IMR-90 (cell line): ENCODE data around the gene CEP78. TPM values are rescaled to one million over a fixed set of nuclear protein-coding genes. Genes with fewer than 3 reads are reported as not detected.

Experiments
- ATAC-seq: fragments of 200-7000 bp; cut with Tn5 transposase; 2 replicates; pipeline ENCODE4 v1.9.1; 2020; ENCODE audit warnings: low read depth, mild to moderate bottlenecking, moderate library complexity
- BruUV-seq: library from RNA; stranded (reverse); fragments of 400-500 nt; replicated peaks from 2 replicates; lab custom pipeline; 2021; lab: Mats Ljungman, UMichigan
- CTCF ChIA-PET: fragments of 300-600 bp; formaldehyde crosslinking; extraction: SDS; loops from one replicate; lab custom pipeline; 2021; ENCODE audit warnings: antibody characterized with exemption; lab: Yijun Ruan, JAX
- POLR2A ChIA-PET: fragments of 300-600 bp; sonication (Branson Sonifier 250); formaldehyde crosslinking; loops from one replicate; lab custom pipeline; 2022; ENCODE audit warnings: antibody characterized with exemption; ENCODE audit not compliant: unreplicated experiment; lab: Charles Lee
- DNase-seq: peaks from one replicate; pipeline ENCODE4 v3.0.0; 2013
- H2AFZ ChIP-seq: replicated peaks from 2 replicates; pipeline ENCODE3; 2013; ENCODE audit warnings: low read length, mild to moderate bottlenecking; ENCODE audit not compliant: poor library complexity
- H2AK5ac ChIP-seq: 2 replicates; pipeline ENCODE4 v1.6.1; 2013; ENCODE audit warnings: low read depth, low read length, inconsistent platforms
- H2AK9ac ChIP-seq: replicated peaks from 2 replicates; pipeline ENCODE3; 2013; ENCODE audit warnings: mild to moderate bottlenecking, low read depth, low read length, moderate library complexity; ENCODE audit not compliant: poor library complexity
- H2BK120ac ChIP-seq: 2 replicates; pipeline ENCODE4 v1.6.1; 2013; ENCODE audit warnings: low read depth, low read length, inconsistent platforms
- H2BK15ac ChIP-seq: 3 replicates; pipeline ENCODE4 v1.6.1; 2013; ENCODE audit warnings: low read depth, low read length, inconsistent platforms
- H2BK20ac ChIP-seq: 2 replicates; pipeline ENCODE4 v1.6.1; 2013; ENCODE audit warnings: low read depth, mild to moderate bottlenecking, inconsistent platforms, low read length, moderate library complexity
- H2BK5ac ChIP-seq: 2 replicates; pipeline ENCODE4 v1.6.1; 2013; ENCODE audit warnings: mild to moderate bottlenecking, low read depth, low read length, inconsistent platforms; ENCODE audit not compliant: poor library complexity, severe bottlenecking
- H3K14ac ChIP-seq: replicated peaks from 2 replicates; pipeline ENCODE4 v1.6.1; 2013; ENCODE audit warnings: low read depth, low read length, inconsistent platforms
- H3K18ac ChIP-seq: 2 replicates; pipeline ENCODE4 v1.6.1; 2013; ENCODE audit warnings: low read depth, low read length, control low read depth
- H3K23ac ChIP-seq: 2 replicates; pipeline ENCODE4 v1.6.1; 2013; ENCODE audit warnings: low read depth, low read length, inconsistent platforms
- H3K27ac ChIP-seq: 2 replicates; pipeline ENCODE4 v1.5.1; 2013; ENCODE audit warnings: mild to moderate bottlenecking, control low read depth, low read length; ENCODE audit not compliant: insufficient read depth
- H3K27me3 ChIP-seq: 2 replicates; pipeline ENCODE4 v1.6.1; 2013; ENCODE audit warnings: low read length; ENCODE audit not compliant: control insufficient read depth, insufficient read depth
- H3K36me3 ChIP-seq: 2 replicates; pipeline ENCODE4 v1.6.1; 2013; ENCODE audit warnings: low read length, mixed read lengths; ENCODE audit not compliant: control insufficient read depth, insufficient read depth
- H3K4ac ChIP-seq: 2 replicates; pipeline ENCODE4 v1.6.1; 2013; ENCODE audit warnings: low read depth, low read length, inconsistent platforms
- H3K4me1 ChIP-seq: 2 replicates; pipeline ENCODE4 v1.6.1; 2013; ENCODE audit warnings: low read length, mixed read lengths; ENCODE audit not compliant: control insufficient read depth, insufficient read depth
- H3K4me2 ChIP-seq: 2 replicates; pipeline ENCODE4 v1.6.1; 2013; ENCODE audit warnings: low read depth, mild to moderate bottlenecking, control low read depth, low read length, moderate library complexity
- H3K4me3 ChIP-seq: 2 replicates; pipeline ENCODE4 v1.5.1; 2013; ENCODE audit warnings: low read depth, mild to moderate bottlenecking, control low read depth, low read length, moderate library complexity; ENCODE audit not compliant: insufficient read depth
- H3K56ac ChIP-seq: 2 replicates; pipeline ENCODE4 v1.6.1; 2013; ENCODE audit warnings: low read length, inconsistent platforms; ENCODE audit not compliant: insufficient read depth; ENCODE audit errors: extremely low read depth
- H3K79me1 ChIP-seq, 2 experiments: 2 replicates each; pipeline ENCODE4 v1.6.1; 2013; ENCODE audit warnings: low read length in 2 of 2, inconsistent platforms in 1 of 2, low read depth in 1 of 2
- H3K9ac ChIP-seq: 2 replicates; pipeline ENCODE4 v1.6.1; 2013; ENCODE audit warnings: low read depth, low read length, control low read depth
- H3K9me1 ChIP-seq: 2 replicates; pipeline ENCODE4 v1.6.1; 2013; ENCODE audit warnings: low read length, inconsistent platforms; ENCODE audit not compliant: insufficient read depth
- H3K9me3 ChIP-seq: 2 replicates; pipeline ENCODE4 v1.6.1; 2013; ENCODE audit warnings: low read length; ENCODE audit not compliant: control insufficient read depth, insufficient read depth
- H4K20me1 ChIP-seq: 2 replicates; pipeline ENCODE4 v1.6.1; 2013; ENCODE audit warnings: low read length, inconsistent platforms; ENCODE audit not compliant: insufficient read depth
- H4K5ac ChIP-seq: 2 replicates; pipeline ENCODE4 v1.6.1; 2013; ENCODE audit warnings: mild to moderate bottlenecking, low read depth, low read length, control low read depth
- H4K8ac ChIP-seq, 2 experiments: 2 replicates each; pipeline ENCODE4 v1.6.1; 2013; ENCODE audit warnings: low read depth in 2 of 2, low read length in 2 of 2, control low read depth in 1 of 2, inconsistent platforms in 1 of 2
- H4K91ac ChIP-seq: 2 replicates; pipeline ENCODE4 v1.6.1; 2013; ENCODE audit warnings: low read depth, low read length, inconsistent platforms; ENCODE audit not compliant: insufficient read depth
- BHLHE40 ChIP-seq: fragments of 150-350 bp; IDR thresholded peaks from 2 replicates; pipeline ENCODE4 v1.6.1; 2016; ENCODE audit warnings: mild to moderate bottlenecking, low read depth, low read length
- CEBPB ChIP-seq: IDR thresholded peaks from 2 replicates; pipeline ENCODE4 v1.6.1; 2012; ENCODE audit warnings: low read depth, low read length, improper control_type of control experiment
- NFE2L2 ChIP-seq: fragments of 150-350 bp; IDR thresholded peaks from 2 replicates; pipeline ENCODE4 v1.6.1; 2016; ENCODE audit warnings: low read depth, mild to moderate bottlenecking, low read length
- RAD21 ChIP-seq: IDR thresholded peaks from 2 replicates; pipeline ENCODE4 v1.6.1; 2012; ENCODE audit warnings: low read length, improper control_type of control experiment
- RFX5 ChIP-seq: IDR thresholded peaks from 2 replicates; pipeline ENCODE4 v1.8.0; 2012; ENCODE audit warnings: low read depth, mild to moderate bottlenecking, low read length, moderate library complexity
- SMC3 ChIP-seq: fragments of 150-350 bp; IDR thresholded peaks from 2 replicates; pipeline ENCODE4 v1.6.1; 2016; ENCODE audit warnings: low read depth, mild to moderate bottlenecking, antibody characterized with exemption, low read length, moderate library complexity
- WGBS, 2 experiments: methylation state at CpG; one replicate each; pipeline versions ENCODE4 v1.1.5 to v1.1.7; 2013; ENCODE audit warnings: missing lambda C conversion rate in 2 of 2; ENCODE audit not compliant: insufficient read length in 1 of 2; ENCODE audit errors: extremely low coverage in 2 of 2; 5-methylcytosine and 5-hydroxymethylcytosine counted together
- dilution Hi-C: fragments of 300-500 bp; cut with HindIII; formaldehyde crosslinking; loops from one replicate; pipeline ENCODE4 v1.14.3; 2018; ENCODE audit warnings: low sequenced_read_pairs; ENCODE audit not compliant: unreplicated experiment
- in situ Hi-C: fragments of 300-500 bp; cut with MboI; formaldehyde crosslinking; loops from 3 replicates; pipeline ENCODE4 v1.14.3; 2019; ENCODE audit warnings: low sequenced_read_pairs, inconsistent platforms, mixed read lengths
- intact Hi-C: fragments of 100-400 bp; cut with micrococcal nuclease; formaldehyde crosslinking; loops from 2 replicates; pipeline ENCODE4 v1.10.0; 2022
- polyA plus RNA-seq, 3 experiments: library from polyadenylated mRNA; depleted of rRNA; stranded (reverse); fragments of >200 nt; gene quantifications; 2 replicates each; pipeline ENCODE4 v1.2.3, GENCODE V29; 2012; ENCODE audit warnings: low replicate concordance in 1 of 3
- total RNA-seq: library from RNA; depleted of rRNA; stranded (reverse); fragments of >200 nt; gene quantifications from 2 replicates; pipeline ENCODE4 v1.2.3, GENCODE V29; 2012
- TF ChIP-seq, protein P1 (sequence below): conservative IDR thresholded peaks from 2 replicates; pipeline ENCODE4 v1.5.1; 2012; ENCODE audit warnings: mild to moderate bottlenecking, low read depth, low read length, improper control_type of control experiment

Gene CEP78
- total and polyA plus RNA-seq, 2 of the 4 experiments (the other 2 are of a cell fraction), result 9.2 to 18.3 TPM

DNA sequence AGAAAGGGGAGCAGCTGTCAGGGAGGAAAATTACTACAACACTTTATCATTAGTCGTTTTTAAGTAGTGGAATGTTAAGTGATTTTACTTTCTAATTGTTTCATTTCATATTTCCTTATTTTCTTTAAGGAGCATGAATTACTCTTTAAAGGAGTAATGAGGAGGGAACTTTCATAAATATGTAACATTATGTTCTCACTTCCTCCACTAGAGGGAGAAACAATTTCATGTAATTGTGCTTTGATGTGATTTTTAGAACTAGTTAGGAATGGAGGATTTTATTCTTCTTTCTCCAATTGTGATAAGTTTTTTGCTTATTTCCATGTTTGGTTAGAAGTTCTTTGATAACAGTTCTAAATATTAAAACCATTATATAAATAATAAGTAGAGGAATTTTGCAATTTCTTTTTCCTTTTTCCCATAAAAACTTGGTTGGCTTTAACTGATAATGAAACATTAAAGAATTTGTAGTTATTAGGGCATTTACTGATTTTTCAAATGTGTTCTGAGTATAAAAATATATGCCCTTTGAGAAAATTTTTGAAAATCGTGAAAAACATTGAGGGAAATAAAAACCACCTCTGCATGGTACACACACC lies 25.6 kb downstream of the CEP78 start:
- DNase-seq, result peak; percentile 55
- no peak overlapping the region for H3K56ac ChIP-seq
- no peaks in the 10 kb centered on the region for H3K27me3 ChIP-seq
- ChIA-PET CTCF (interaction anchor here (1.2 kb wide), 1 partner anchor 12 kb away, joined by 3 read pairs; no protein-coding TSS in a partner anchor), POLR2A (no interaction called here)
- no peak overlapping the region for H2AFZ ChIP-seq
- dilution Hi-C loops, result no loop called here
- no peak overlapping the region for H4K91ac ChIP-seq
- H2BK20ac ChIP-seq, result no peak overlapping the region
- H4K8ac ChIP-seq, result no peak overlapping the region
- H3K14ac ChIP-seq, result no peak overlapping the region
- in situ Hi-C loops, result no loop called here
- no peak for TF ChIP-seq CEBPB
- peak; percentile 34; the same call in 1 of the 2 replicates for TF ChIP-seq SMC3
- no peak for TF ChIP-seq NFE2L2
- TF ChIP-seq, protein P1, sequence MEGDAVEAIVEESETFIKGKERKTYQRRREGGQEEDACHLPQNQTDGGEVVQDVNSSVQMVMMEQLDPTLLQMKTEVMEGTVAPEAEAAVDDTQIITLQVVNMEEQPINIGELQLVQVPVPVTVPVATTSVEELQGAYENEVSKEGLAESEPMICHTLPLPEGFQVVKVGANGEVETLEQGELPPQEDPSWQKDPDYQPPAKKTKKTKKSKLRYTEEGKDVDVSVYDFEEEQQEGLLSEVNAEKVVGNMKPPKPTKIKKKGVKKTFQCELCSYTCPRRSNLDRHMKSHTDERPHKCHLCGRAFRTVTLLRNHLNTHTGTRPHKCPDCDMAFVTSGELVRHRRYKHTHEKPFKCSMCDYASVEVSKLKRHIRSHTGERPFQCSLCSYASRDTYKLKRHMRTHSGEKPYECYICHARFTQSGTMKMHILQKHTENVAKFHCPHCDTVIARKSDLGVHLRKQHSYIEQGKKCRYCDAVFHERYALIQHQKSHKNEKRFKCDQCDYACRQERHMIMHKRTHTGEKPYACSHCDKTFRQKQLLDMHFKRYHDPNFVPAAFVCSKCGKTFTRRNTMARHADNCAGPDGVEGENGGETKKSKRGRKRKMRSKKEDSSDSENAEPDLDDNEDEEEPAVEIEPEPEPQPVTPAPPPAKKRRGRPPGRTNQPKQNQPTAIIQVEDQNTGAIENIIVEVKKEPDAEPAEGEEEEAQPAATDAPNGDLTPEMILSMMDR, result peak; percentile 63
- TF ChIP-seq BHLHE40, result no peak
- peak; percentile 55 for TF ChIP-seq RAD21
- no peak for TF ChIP-seq RFX5
- no peak overlapping the region for H3K18ac ChIP-seq
- no peak overlapping the region for H2AK5ac ChIP-seq
- no peak overlapping the region for H3K4me2 ChIP-seq
- no peak overlapping the region for H3K4me3 ChIP-seq
- no peak overlapping the region for H2BK15ac ChIP-seq
- H4K20me1 ChIP-seq, result no peaks in the 10 kb centered on the region
- no peaks in the 10 kb centered on the region for H3K4me1 ChIP-seq
- no peak overlapping the region for H4K5ac ChIP-seq
- ATAC-seq, result peak; percentile 78
- H3K9me3 ChIP-seq, result no peaks in the 10 kb centered on the region
- BruUV-seq, result no TSS peak
- intact Hi-C loops, result loop anchor here (1.0 kb wide), 2 partner anchors 35 to 108 kb away; no protein-coding TSS in a partner anchor
- H3K9ac ChIP-seq, result no peak overlapping the region
- no peaks in the 10 kb centered on the region for H3K9me1 ChIP-seq
- H3K23ac ChIP-seq, result no peak overlapping the region
- WGBS, 2 experiments, result no CpG with 5 or more reads among the region's 2 CpGs
- H3K4ac ChIP-seq, result no peak overlapping the region
- peaks cover 4% of the 10 kb centered on the region for H3K36me3 ChIP-seq
- H2AK9ac ChIP-seq, result no peak overlapping the region
- H3K27ac ChIP-seq, result no peak overlapping the region
- H2BK120ac ChIP-seq, result no peak overlapping the region
- no peak overlapping the region for H2BK5ac ChIP-seq
- no peaks in the 10 kb centered on the region for H3K79me1 ChIP-seq
